ENCODE data around the gene RARB. TPM values are rescaled to one million over a fixed set of nuclear protein-coding genes. Genes with fewer than 3 reads are reported as not detected.

RARB gene
- total RNA-seq, 1 donor = not detected

- Histone ChIP-seq H3K27me3 (ENCODE audit: insufficient read depth, low read length) (no peaks in the 10 kb centered on the region), H3K4me1 (ENCODE audit: insufficient read depth, low read length) (no peaks in the 10 kb centered on the region), H3K4me3 (ENCODE audit: low read length) (no peak overlapping the region), H3K9me3 (ENCODE audit: low read depth, low read length) (no peaks in the 10 kb centered on the region)
Observed at GRCh38 chr3:25449857-25450256, 21.8 kb downstream of the RARB start.

- Histone ChIP-seq H3K9me3 (ENCODE audit: low read depth, low read length) (no peaks in the 10 kb centered on the region), H3K27me3 (ENCODE audit: insufficient read depth, low read length) (no peaks in the 10 kb centered on the region), H3K4me1 (ENCODE audit: insufficient read depth, low read length) (no peaks in the 10 kb centered on the region), H3K4me3 (ENCODE audit: low read length) (no peak overlapping the region)
Observed at GRCh38 chr3:25452192-25452591, 24.1 kb downstream of the RARB start.

DNA sequence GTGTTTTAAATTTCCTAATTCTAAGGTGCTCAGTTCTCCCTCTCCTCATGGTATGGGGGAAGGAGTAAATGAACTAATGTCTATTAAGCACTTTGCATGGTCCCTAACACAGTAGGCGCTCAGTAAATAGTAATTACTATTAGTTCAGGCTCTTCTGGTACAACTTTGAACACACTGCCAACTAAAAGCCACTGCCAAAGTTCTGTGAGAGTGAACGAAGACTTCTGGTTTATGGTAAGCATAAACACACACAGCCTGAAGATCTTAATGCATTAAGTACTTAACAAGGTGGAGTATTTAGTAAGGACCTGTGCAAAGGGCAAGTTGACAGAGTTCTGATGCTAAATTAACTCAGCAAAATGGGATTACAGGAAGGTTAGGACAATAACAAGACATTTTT, 24.7 kb downstream of the RARB start:
- Histone ChIP-seq H3K4me1 (ENCODE audit: insufficient read depth, low read length) (no peaks in the 10 kb centered on the region), H3K27me3 (ENCODE audit: insufficient read depth, low read length) (no peaks in the 10 kb centered on the region), H3K9me3 (ENCODE audit: low read depth, low read length) (no peaks in the 10 kb centered on the region), H3K4me3 (ENCODE audit: low read length) (no peak overlapping the region)

GRCh38 chr3:25453619-25454004, 25.5 kb downstream of the RARB start:
- Histone ChIP-seq H3K4me1 (ENCODE audit: insufficient read depth, low read length) (no peaks in the 10 kb centered on the region), H3K27me3 (ENCODE audit: insufficient read depth, low read length) (no peaks in the 10 kb centered on the region), H3K4me3 (ENCODE audit: low read length) (no peak overlapping the region)

GRCh38 chr3:25454005-25454927, 26.2 kb downstream of the RARB start:
- Histone ChIP-seq H3K9me3 (ENCODE audit: low read depth, low read length) (no peaks in the 10 kb centered on the region), H3K27me3 (ENCODE audit: insufficient read depth, low read length) (no peaks in the 10 kb centered on the region), H3K4me3 (ENCODE audit: low read length) (no peak overlapping the region), H3K4me1 (ENCODE audit: insufficient read depth, low read length) (no peaks in the 10 kb centered on the region)

More at GRCh38 chr3:25453619-25454004, 25.5 kb downstream of the RARB start:
- no peaks in the 10 kb centered on the region for H3K9me3 ChIP-seq (ENCODE audit: low read depth, low read length)

DNA sequence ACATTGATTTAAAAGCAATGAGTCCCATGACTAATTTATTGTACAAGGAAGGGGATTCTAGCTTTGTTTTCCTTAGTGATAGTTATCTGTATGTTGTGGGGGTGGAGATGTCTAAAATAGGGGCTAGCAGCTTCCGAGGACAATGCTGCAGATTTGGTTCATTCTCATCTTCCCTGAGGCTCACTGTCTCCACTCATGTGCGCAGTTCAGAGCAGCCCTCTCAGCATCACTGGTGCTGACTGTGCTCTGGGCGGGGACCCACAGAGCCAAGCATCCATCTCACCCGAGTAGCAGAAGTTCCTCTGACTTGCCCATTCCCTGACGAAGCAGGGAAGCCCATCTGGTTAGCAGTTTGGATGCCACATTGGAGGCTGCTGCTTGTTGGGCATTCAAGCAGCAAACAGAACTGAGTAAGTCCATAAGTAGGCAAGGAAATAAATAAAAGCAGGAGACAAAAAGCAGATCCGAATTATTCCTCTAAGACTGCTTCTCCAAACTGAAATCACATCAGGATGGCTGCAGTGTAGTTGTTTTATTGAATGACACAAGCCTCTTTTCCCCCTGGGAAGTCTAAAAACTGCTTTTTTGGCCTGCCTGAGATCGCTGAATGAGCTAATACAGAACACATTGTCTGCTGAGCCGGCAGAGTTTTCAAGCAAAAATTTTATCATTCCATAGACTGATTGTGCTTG, 27.5 kb downstream of the RARB start:
- Histone ChIP-seq H3K9me3 (ENCODE audit: low read depth, low read length) (no peaks in the 10 kb centered on the region), H3K4me1 (ENCODE audit: insufficient read depth, low read length) (no peaks in the 10 kb centered on the region), H3K27me3 (ENCODE audit: insufficient read depth, low read length) (no peaks in the 10 kb centered on the region), H3K4me3 (ENCODE audit: low read length) (no peak overlapping the region)

DNA sequence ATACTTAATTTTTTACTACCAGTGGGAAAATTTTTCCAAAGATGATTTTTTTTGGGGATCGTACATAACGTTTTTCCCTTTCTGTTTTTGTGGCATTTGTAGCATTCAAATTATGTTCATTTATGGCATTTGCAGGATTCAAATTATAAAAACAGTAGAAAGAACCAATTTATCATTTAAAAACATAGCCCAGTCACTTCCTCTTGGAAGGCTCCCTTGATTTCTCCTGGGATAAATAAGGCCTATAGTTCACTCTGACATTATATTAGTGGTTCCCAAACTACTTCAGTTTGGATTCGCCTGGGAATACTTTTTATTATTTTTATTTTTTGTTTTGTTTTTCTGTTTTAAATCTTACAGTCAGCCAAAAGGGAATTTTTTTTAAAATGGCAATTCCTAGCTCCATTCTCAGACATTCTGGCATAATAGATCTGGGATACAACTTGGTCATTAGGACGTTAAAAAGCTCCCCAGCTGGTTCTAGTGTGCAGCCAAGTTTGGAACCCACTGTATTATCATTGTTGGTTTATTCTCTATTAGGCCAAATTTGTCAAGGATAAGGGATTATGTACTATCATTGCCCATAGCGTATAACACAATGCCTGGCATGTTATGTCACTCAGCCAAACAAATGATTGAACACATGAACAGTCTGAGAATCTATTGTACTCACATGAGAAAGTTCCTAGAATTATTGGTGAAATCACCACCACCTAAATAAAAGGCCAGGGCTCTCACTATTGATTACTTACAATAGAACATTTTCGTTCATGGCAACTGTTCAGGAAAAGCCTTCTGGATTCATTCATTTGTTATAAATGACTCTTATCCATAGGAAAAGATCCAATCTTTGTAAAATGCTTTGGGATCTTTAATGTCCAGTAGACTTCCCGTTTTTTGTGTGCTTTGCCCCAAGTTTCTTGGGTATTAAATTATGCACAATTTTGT, 28.9 kb downstream of the RARB start:
- peaks cover 13% of the 10 kb centered on the region for H3K4me1 ChIP-seq (ENCODE audit: insufficient read depth, low read length)

DNA sequence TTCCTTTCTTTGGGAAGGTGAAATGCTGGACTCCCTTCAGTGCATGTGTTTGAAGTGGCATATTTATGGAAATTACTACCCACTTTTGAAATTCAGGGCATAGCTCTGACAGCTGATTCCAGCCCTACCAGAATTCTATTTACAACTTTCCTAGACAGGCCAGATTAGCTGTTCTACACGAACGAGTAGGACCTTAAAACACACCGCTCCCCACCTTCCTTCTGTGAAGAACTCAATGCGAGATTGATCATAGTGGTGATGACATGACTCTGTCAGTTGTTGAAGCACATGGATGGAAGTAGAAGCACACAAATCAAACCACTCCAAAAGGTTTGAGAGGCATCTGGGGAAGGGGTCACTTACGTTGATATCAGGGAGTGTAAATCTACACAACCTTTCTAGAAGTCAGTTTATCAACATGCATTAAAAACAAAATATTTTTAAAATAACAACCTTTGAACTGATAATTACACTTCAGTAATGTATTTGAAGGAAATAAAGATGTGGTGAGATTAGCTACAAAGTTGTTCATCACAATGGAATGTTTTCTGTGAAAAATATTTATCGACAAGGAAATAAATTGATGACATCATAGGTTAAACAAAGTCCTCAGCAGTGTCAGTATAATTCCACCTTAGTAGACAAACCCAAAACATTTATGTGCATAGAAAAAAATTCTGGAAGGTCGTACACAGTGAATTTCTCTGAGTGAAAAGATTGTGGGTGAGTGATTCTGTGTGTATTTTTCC, 29.8 kb downstream of the RARB start:
- no peaks in the 10 kb centered on the region for H3K27me3 ChIP-seq (ENCODE audit: insufficient read depth, low read length)
- H3K9me3 ChIP-seq (ENCODE audit: low read depth, low read length) = no peaks in the 10 kb centered on the region

More for the DNA sequence above, 28.9 kb downstream of the RARB start:
- no peaks in the 10 kb centered on the region for H3K9me3 ChIP-seq (ENCODE audit: low read depth, low read length)
- no peaks in the 10 kb centered on the region for H3K27me3 ChIP-seq (ENCODE audit: insufficient read depth, low read length)
- H3K4me3 ChIP-seq (ENCODE audit: low read length) = no peak overlapping the region

DNA sequence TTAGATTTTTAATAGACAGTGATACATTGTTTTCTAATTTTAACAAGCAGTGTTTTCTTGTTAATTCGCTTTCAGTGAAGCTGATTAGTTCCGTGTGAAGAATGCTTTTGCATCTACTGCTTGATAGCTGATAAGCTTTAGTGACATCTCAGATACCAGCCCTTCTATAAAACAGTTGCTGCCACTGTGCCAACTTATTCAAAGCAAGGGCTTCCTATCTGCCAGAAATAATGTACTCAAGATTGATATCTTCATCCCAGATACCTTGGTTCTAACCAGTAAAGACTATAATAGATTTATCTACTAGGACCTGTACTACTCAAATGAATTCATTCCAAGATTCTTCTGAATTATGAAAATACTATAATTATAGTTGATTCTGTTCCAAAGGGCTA, 30.4 kb downstream of the RARB start:
- Histone ChIP-seq H3K9me3 (ENCODE audit: low read depth, low read length) (no peaks in the 10 kb centered on the region), H3K4me3 (ENCODE audit: low read length) (no peak overlapping the region), H3K27me3 (ENCODE audit: insufficient read depth, low read length) (no peaks in the 10 kb centered on the region), H3K4me1 (ENCODE audit: insufficient read depth, low read length) (peaks cover 14% of the 10 kb centered on the region)

More for the DNA sequence above, 29.8 kb downstream of the RARB start:
- peaks cover 14% of the 10 kb centered on the region for H3K4me1 ChIP-seq (ENCODE audit: insufficient read depth, low read length)
- H3K4me3 ChIP-seq (ENCODE audit: low read length) = no peak overlapping the region

DNA sequence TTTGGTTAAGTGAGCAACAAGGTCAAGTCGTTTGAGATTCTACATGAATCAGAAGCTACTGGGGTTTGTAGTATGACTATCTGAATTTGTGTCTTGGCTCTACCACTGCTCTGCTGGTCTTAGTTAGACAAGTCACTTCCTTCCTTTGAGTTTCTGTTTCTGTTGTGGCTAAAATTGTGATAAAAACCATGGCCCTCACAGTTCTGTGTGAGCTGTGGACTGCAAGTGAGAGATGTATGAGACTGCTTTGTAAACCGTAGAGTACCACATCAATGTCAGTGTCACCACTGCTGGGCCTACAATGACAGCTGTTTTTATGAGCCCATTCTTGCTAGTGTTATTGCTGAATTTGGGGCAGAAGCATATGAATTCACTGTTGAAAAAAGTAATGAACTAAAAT, 32.7 kb downstream of the RARB start:
- Histone ChIP-seq H3K9me3 (ENCODE audit: low read depth, low read length) (no peaks in the 10 kb centered on the region), H3K4me1 (ENCODE audit: insufficient read depth, low read length) (peaks cover 14% of the 10 kb centered on the region), H3K4me3 (ENCODE audit: low read length) (no peak overlapping the region), H3K27me3 (ENCODE audit: insufficient read depth, low read length) (no peaks in the 10 kb centered on the region)

- Histone ChIP-seq H3K27me3 (ENCODE audit: insufficient read depth, low read length) (no peaks in the 10 kb centered on the region), H3K9me3 (ENCODE audit: low read depth, low read length) (no peaks in the 10 kb centered on the region), H3K4me1 (ENCODE audit: insufficient read depth, low read length) (peaks cover 14% of the 10 kb centered on the region), H3K4me3 (ENCODE audit: low read length) (no peak overlapping the region)
Observed at GRCh38 chr3:25461946-25462345, 33.9 kb downstream of the RARB start.

GRCh38 chr3:25462495-25462894, 34.4 kb downstream of the RARB start:
- Histone ChIP-seq H3K9me3 (ENCODE audit: low read depth, low read length) (no peaks in the 10 kb centered on the region), H3K4me1 (ENCODE audit: insufficient read depth, low read length) (peaks cover 14% of the 10 kb centered on the region), H3K27me3 (ENCODE audit: insufficient read depth, low read length) (no peaks in the 10 kb centered on the region), H3K4me3 (ENCODE audit: low read length) (no peak overlapping the region)

DNA sequence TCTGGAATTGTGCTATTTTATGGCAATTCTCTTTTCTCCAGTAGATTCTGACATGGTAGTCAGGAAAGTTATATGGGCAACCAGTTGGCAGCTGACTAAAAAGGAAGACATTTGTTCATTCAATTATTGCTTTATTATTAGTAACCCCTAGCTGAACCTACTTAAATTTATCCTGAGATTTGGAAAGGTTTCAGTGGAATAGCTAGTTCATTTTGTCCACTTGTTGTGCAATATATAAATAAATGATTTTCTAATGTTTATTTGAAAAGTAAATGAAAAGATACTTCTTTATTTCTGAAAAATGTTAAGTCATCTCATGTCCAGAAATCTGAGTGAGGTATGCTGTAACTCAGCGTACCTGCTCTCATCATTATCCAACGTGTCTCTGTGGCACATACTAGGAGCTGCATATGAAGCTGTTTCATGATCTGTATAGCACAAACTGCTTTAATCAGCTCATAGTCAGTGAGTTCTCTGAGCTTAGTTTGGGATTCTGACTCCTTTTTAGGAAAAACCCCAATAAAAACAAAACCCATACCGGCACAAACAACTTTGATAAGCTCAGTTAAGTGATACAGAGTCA, 35.9 kb downstream of the RARB start:
- Histone ChIP-seq H3K4me3 (ENCODE audit: low read length) (no peak overlapping the region), H3K27me3 (ENCODE audit: insufficient read depth, low read length) (no peaks in the 10 kb centered on the region), H3K9me3 (ENCODE audit: low read depth, low read length) (no peaks in the 10 kb centered on the region), H3K4me1 (ENCODE audit: insufficient read depth, low read length) (peaks cover 14% of the 10 kb centered on the region)

Measured in mononuclear cell (primary cell).